Choroid plexus epithelial cell (primary cell): Measurements from ENCODE around the gene VILL.

Source experiments
- DNase-seq: peaks from one replicate; pipeline ENCODE4 v3.0.0-alpha.2; 2010; ENCODE audit warnings: low read depth
- H3K4me3 ChIP-seq: 2 replicates; pipeline ENCODE4 v1.5.1; 2011; ENCODE audit warnings: low read depth, mild to moderate bottlenecking, control low read depth, low read length, moderate library complexity
- TF ChIP-seq, protein P1 (sequence below): conservative IDR thresholded peaks from 2 replicates; pipeline ENCODE4 v1.5.1; 2011; ENCODE audit warnings: low read depth, mild to moderate bottlenecking, control low read depth, inconsistent platforms, low read length, moderate library complexity

Gene VILL

DNA sequence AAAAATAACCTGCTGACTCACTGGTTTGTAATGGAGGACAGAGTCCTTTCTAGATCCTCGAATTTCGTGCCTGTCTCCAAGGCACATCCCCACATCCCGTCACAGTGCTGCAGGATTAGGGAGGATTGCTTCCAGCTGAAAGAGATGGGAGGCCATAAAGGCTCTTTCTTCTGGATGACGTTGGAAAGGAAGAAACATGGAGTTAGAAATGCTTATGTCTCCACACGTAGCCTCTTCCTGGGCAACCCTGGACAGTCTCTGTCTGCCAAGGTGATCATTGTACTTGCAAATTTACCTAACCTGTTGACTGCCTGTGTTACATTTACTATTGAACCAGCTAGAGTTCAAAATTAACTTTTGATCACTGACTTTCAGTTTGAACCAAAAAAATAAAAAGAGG is 27.6 kb upstream of the VILL start:
- H3K4me3 ChIP-seq, result no peak overlapping the region
- TF ChIP-seq, protein P1, sequence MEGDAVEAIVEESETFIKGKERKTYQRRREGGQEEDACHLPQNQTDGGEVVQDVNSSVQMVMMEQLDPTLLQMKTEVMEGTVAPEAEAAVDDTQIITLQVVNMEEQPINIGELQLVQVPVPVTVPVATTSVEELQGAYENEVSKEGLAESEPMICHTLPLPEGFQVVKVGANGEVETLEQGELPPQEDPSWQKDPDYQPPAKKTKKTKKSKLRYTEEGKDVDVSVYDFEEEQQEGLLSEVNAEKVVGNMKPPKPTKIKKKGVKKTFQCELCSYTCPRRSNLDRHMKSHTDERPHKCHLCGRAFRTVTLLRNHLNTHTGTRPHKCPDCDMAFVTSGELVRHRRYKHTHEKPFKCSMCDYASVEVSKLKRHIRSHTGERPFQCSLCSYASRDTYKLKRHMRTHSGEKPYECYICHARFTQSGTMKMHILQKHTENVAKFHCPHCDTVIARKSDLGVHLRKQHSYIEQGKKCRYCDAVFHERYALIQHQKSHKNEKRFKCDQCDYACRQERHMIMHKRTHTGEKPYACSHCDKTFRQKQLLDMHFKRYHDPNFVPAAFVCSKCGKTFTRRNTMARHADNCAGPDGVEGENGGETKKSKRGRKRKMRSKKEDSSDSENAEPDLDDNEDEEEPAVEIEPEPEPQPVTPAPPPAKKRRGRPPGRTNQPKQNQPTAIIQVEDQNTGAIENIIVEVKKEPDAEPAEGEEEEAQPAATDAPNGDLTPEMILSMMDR, result no peak

DNA sequence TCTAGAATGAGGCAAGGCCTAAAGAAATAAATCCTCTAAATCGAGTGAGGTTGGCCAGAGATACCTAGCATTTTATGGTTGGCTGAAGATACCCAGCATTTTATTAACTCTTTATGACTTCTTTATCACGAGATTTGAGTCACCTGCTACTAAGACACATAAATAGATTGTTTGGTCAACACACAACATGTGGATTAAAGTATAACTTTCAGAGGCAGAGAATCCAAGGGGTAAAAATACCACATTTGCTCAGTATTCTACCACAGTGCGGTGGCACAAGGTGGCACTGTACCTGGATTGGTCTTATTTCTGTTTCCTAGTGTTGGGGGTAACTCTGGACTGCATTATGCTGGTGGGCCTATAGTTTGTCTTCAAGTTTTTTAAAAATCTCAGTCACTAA is 27.0 kb upstream of the VILL start:
- TF ChIP-seq, protein P1, result no peak
- no peak overlapping the region for H3K4me3 ChIP-seq
- DNase-seq, result no peak

More for the DNA sequence above, 27.6 kb upstream of the VILL start:
- no peak for DNase-seq

DNA sequence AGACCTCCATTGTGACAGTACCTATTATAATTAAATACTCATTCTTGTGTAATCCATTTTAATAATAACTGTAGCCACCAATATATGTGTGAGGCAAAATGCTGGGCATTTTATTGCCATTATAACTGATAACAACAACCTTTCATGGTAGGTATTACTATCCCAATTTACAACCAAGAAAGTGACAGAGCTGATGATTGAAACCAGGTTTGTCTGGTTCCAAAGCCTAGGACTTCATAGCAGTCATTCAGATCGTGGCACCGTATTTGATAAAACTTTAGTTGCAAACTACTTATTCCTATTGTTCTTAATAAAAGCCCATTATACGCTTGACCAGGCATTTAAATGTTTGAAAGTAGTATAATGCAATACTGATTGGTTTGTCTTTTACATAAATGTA is 26.4 kb upstream of the VILL start:
- DNase-seq, result no peak
- no peak overlapping the region for H3K4me3 ChIP-seq
- TF ChIP-seq, protein P1, result no peak

DNA sequence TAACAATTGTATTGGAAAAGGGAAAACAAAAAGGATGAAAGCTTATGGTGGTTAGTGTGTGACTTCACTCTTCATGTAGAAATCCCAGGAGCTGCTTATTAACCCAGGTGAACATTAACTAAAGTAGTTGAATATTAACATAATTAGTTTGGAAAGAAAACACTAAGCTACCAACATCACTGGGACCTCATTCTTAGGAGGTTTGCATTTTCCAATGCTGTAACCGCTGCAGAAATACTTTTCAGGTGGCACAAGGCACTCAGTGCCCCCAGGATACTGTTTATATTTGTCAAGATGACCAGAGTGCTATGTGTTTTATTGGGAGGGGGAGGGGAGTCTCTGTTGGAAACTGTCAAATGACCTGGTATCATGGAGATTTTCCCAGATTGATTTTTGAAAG is 25.9 kb upstream of the VILL start:
- no peak overlapping the region for H3K4me3 ChIP-seq
- TF ChIP-seq, protein P1, result no peak
- DNase-seq, result no peak

DNA sequence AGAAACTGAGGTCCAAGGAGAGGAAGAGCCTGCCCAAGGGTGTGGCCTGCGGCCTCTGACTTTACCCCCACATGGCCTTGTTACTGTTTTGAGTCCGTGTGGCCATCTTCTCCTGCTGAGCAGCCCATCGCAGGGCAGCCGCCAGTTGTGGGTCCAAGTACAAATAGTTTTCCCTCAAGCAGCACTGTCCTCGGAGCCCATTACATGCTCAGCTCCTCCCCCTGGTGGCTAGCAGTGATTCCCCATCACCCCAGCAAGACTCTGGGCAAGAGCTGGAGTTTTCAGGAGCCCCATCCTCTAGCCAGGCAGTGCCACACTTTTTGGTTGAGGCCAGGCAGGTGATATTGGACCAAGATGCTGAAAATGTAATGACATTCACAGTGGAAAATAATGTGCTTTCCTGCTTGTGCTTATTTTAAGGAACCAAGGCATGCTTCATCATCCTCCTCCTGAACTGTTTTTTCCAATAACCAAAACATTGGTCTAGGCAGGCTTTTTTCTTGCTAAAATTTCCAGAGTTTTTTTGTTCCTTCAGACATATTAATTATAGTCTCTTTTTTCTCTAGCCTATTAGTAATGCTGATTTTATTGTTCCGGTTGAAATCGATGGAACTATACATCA is 23.2 kb upstream of the VILL start:
- H3K4me3 ChIP-seq, result no peak overlapping the region
- TF ChIP-seq, protein P1, result peak; percentile 99
- peak; percentile 82 for DNase-seq

DNA sequence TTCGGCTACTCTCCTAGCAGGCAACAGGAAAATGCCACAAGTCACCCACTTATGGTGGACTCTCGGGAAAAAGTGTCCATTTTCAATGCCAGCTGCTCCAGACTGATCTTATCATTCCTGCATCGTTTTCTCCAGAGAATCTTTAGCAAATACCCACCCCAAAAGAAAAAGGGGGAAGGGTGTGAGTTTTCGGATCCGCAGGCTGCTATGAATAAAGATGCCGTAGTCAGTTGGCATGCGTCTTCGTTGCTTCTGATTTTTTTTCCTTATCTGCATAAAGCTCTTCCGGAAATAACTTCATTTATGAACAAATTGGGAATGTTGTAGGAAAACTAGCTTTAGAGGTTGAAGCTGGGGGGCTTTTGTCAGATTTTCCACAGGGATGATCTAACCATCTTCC is 22.4 kb upstream of the VILL start:
- no peak overlapping the region for H3K4me3 ChIP-seq
- DNase-seq, result no peak
- TF ChIP-seq, protein P1, result no peak
